Stomach (tissue), 4 donors: ENCODE results near the gene SF3B6.

Source experiments
- CTCF ChIP-seq, 7 experiments: fragments of 450-650 bp in 4 of 7; fragments of 200-600 bp in 3 of 7; sonication (generic) in 3 of 7; IDR thresholded peaks; one replicate each; pipeline ENCODE4 v1.5.1; 2016 to 2019; ENCODE audit warnings: antibody characterized with exemption in 7 of 7, control low read depth in 2 of 7, mild to moderate bottlenecking in 1 of 7
- POLR2A ChIP-seq, 4 donors: fragments of 450-650 bp; IDR thresholded peaks; one replicate each; pipeline ENCODE4 v1.6.1; 2016; ENCODE audit warnings: antibody characterized with exemption in 4 of 4, control low read depth in 2 of 4, mild to moderate bottlenecking in 1 of 4, moderate library complexity in 1 of 4
- POLR2AphosphoS5 ChIP-seq, 3 donors: sonication (generic); formaldehyde crosslinking; IDR thresholded peaks; one replicate each; pipeline ENCODE4 v1.6.1; 2016; ENCODE audit warnings: antibody characterized with exemption in 3 of 3

- no peak for TF ChIP-seq CTCF (IDR thresholded peaks at IDR 0.05)
- TF ChIP-seq POLR2AphosphoS5 (IDR thresholded peaks at IDR 0.05), result no peak
- TF ChIP-seq POLR2A (IDR thresholded peaks at IDR 0.05), result no peak
Observed at GRCh38 chr2:24038786-24039499, 37.2 kb downstream of the SF3B6 start.
